SJCRH30 (cell line): ENCODE data around the gene S100PBP. TPM values are rescaled to one million over a fixed set of nuclear protein-coding genes. Genes with fewer than 3 reads are reported as not detected.

ENCODE experiments used
- DNase-seq, 2 experiments: peaks; one replicate each; pipeline ENCODE4 v3.0.0-alpha.2; 2015 to 2020
- H3K27ac ChIP-seq: fragments of 250-450 bp; sonication (Bioruptor Pico); 2 replicates; pipeline ENCODE4 v1.5.1; 2020; ENCODE audit warnings: mild to moderate bottlenecking, moderate library complexity
- H3K27me3 ChIP-seq: fragments of 250-450 bp; sonication (Bioruptor Pico); 2 replicates; pipeline ENCODE4 v1.5.1; 2020; ENCODE audit warnings: mild to moderate bottlenecking, moderate library complexity
- H3K36me3 ChIP-seq: fragments of 250-450 bp; sonication (Bioruptor Pico); 2 replicates; pipeline ENCODE4 v1.5.1; 2020; ENCODE audit warnings: mild to moderate bottlenecking, moderate library complexity
- H3K4me1 ChIP-seq: fragments of 250-450 bp; sonication (Bioruptor Pico); 2 replicates; pipeline ENCODE4 v1.5.1; 2020; ENCODE audit warnings: mild to moderate bottlenecking, moderate library complexity
- H3K4me3 ChIP-seq: fragments of 250-450 bp; sonication (Bioruptor Pico); 2 replicates; pipeline ENCODE4 v1.5.1; 2020; ENCODE audit warnings: mild to moderate bottlenecking, moderate library complexity
- H3K9me3 ChIP-seq: fragments of 250-450 bp; sonication (Bioruptor Pico); replicated peaks from 2 replicates; pipeline ENCODE4 v1.5.1; 2020; ENCODE audit warnings: mild to moderate bottlenecking, moderate library complexity
- total RNA-seq: library from RNA; depleted of rRNA; stranded (reverse); fragments of >200 nt; shearing (Covaris generic); gene quantifications from 2 replicates; pipeline ENCODE4 v1.2.3, GENCODE V29; 2014

Gene S100PBP
- total RNA-seq, 1 experiment from 2014 or later = 42.6 TPM

DNA sequence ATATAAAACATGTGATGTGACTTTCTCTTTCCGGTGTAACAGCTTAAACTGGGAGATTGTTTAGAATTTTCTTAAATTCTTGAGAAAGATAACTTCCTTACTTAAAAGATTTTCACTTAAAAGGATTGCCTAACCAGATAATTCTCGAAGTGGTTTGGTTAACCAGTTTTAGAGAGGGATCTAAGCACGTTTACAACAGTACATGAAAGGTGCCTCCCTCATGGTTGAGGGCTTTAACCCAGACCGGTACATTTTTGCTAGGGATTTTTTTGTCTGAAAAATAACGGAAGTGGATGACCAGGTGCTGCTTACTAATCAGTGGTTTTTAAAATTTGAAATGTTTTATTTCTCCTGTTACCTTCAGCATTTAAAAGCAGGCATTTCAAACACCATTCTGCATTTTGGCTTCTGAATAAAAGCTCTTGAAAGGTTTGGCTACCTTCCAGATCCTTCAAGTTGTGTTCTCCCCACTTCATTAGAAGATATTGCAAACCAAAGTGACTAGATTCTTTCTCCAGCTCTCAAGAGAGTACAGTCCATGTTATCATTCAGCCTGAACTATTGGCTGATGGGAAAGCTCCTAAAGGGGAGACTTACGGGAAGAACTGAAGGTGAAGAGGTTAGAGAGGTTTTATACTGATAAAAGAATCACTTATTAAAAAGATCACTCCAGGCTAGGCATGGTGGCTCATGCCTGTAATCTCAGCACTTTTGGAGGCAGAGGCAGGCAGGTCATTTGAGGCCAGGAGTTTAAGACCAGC, 12.8 kb downstream of the S100PBP start:
- Histone ChIP-seq H3K36me3 (peaks cover 71% of the 10 kb centered on the region), H3K9me3 (no peaks in the 10 kb centered on the region), H3K27ac (no peak overlapping the region), H3K4me3 (no peak overlapping the region), H3K27me3 (no peaks in the 10 kb centered on the region), H3K4me1 (no peaks in the 10 kb centered on the region)
- DNase-seq = no peak

DNA sequence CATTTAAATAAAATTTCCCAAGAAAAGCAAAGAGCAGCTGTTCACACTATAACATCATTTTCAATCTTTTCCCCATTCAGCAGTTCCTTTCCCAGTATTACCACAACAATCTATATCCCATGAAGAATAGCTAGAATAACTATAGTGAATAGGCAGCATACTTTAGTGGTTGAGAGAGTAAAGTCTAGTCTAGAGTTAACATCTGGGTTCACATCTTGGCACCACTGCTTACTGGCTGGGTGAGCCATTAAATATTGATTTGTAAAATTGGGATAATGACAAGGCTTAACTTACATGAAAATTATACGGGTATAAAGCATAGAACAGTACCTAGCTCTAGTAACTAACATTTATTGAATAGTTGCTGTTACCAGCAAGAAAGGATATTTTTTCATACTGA, 14.4 kb downstream of the S100PBP start:
- H3K27me3 ChIP-seq = no peaks in the 10 kb centered on the region

DNA sequence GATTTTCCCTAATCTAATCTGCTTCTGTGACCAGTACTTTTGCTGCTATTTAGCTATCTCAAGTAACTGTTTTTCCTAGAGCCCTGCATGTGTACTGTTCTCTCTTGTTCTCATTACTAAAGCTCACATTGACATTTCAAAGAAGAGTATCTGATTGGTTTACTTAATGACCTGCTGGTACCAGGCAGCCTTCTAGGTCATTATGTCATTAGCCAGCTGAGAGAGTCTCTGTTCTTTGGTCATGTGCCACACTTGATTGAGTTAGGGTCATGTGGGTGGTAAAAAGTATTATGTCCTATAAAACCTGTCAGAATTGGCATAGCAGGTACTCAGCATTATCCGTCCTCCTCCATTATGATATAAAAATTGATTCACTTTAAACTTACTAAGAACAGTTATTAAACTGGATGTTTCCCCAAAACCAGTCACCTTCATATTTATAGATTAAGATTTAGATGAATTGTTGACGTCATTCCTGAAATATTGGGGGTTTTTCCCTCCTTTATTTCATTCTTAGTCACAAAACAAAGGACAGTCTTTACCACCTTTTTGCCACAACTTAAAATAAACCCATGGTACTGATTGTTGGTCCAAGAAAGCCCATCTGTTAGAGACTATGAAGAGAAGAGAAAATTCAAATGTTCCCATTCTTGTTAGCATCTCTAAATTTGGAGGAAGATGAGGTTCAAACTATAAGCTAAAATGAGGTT, 31.1 kb downstream of the S100PBP start:
- no peak overlapping the region for H3K27ac ChIP-seq
- peaks cover 37% of the 10 kb centered on the region for H3K36me3 ChIP-seq
- no peak overlapping the region for H3K4me3 ChIP-seq
- no peak for DNase-seq
- H3K4me1 ChIP-seq = no peaks in the 10 kb centered on the region
- H3K9me3 ChIP-seq = no peaks in the 10 kb centered on the region; the same call in none of the 2 replicates
- no peaks in the 10 kb centered on the region for H3K27me3 ChIP-seq

More for the DNA sequence above, 14.4 kb downstream of the S100PBP start:
- no peaks in the 10 kb centered on the region for H3K4me1 ChIP-seq
- no peak for DNase-seq
- no peaks in the 10 kb centered on the region for H3K9me3 ChIP-seq
- no peak overlapping the region for H3K4me3 ChIP-seq
- H3K27ac ChIP-seq = no peak overlapping the region
- H3K36me3 ChIP-seq = peaks cover 65% of the 10 kb centered on the region

DNA sequence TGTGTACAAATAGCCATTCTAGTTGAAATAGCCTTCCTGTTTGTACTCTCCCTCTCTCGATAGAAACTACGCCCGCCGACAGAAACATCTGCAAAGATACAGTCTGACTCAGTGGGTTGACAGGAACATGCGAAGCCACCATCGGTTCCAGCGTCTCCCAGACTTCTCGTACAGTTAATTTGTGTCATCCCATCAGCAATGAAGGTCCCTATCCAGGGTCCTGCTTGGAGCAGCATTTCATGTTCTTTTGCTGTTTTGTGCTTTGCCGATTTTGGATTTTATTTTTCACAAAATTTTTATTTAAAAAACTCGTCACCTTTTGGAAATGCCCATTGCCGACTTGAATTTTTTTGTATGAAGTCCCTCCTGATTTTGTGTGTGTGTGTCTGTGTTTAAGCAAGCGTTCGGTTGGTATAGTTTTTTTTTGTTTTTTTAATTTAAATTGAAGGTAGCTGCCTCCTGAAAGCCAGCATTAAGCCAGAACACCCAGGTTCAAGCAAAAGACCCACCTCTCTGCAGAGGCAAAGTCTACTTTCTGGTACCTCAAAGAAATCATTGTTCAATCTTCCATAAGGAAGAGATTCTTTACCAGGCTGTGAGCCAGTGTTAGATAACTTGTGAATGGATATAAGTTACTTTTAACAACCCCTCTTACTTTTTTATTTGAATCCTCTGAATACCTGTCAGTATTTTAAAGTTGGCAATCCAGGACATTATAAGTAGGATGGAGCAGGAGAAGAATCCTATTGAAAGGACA, 38.6 kb downstream of the S100PBP start:
- no peaks in the 10 kb centered on the region for H3K9me3 ChIP-seq
- H3K27ac ChIP-seq = no peak overlapping the region
- peaks cover 7% of the 10 kb centered on the region for H3K4me1 ChIP-seq
- peaks cover 30% of the 10 kb centered on the region for H3K36me3 ChIP-seq
- H3K27me3 ChIP-seq = no peaks in the 10 kb centered on the region
- no peak overlapping the region for H3K4me3 ChIP-seq
- DNase-seq = no peak

DNA sequence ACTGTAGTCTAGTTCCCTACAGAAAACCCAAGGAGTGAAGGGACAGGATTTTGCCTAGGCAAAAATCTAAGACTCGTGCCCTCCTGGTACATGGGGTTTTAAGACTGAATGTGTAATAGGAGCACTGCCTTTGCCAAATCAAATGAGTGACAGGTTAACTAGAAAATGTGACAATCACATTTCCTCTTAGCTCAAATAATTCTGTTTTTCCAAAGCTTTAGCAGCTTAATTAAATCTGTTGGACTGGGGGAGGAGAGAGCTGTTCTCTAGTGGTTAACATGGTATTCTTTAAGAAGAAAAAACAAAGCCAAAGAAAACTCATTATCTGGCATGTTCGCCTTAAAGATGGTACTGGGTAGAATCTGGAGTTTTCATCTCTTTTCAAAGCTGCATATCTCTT, 40.7 kb downstream of the S100PBP start:
- Histone ChIP-seq H3K36me3 (peaks cover 45% of the 10 kb centered on the region), H3K4me1 (peaks cover 7% of the 10 kb centered on the region), H3K4me3 (no peak overlapping the region), H3K27me3 (no peaks in the 10 kb centered on the region), H3K27ac (no peak overlapping the region), H3K9me3 (no peaks in the 10 kb centered on the region)
- DNase-seq = no peak

DNA sequence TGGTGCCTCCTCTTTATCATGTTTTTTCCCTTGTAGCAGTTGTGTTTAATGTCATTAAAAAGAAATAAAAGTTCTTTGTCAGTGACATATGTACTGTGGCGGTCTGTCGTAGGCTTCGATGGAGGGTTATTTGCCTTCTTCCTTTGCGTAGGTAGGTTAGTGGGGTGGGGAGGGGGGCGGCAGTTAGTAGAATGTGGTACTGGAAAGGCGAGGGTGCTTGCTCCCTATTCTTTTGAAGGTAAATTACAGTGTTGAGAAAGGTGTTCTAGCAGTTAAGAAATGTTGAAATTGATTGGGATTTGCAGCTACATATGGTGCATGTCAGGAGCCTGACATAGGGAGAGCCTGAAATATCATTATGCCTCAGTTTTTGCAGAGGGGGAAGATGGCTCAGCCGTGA, 41.3 kb downstream of the S100PBP start:
- peaks cover 7% of the 10 kb centered on the region for H3K4me1 ChIP-seq
- no peaks in the 10 kb centered on the region for H3K9me3 ChIP-seq
- peaks cover 52% of the 10 kb centered on the region for H3K36me3 ChIP-seq
- H3K27me3 ChIP-seq = no peaks in the 10 kb centered on the region
- H3K4me3 ChIP-seq = no peak overlapping the region
- H3K27ac ChIP-seq = no peak overlapping the region
- no peak for DNase-seq

DNA sequence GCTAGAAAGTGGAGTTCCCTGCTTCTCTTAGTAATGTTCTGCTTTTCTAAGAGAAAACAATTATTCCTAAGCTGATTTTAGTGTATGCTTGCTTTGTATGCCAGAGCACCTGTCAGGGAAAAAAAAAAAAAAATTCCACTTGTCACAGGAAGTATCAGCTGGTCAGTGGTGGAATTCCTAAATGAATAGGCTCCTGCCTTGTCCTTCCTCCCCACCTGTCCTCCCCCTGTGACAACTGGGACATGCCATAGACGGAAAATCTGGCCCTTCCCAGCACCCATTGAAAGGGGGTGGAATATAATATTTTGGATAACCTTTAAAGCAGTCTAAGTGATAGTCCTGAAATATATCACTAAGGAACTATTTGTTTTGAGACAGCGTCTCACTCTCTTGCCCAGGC, 42.5 kb downstream of the S100PBP start:
- peaks cover 54% of the 10 kb centered on the region for H3K36me3 ChIP-seq
- peaks cover 7% of the 10 kb centered on the region for H3K4me1 ChIP-seq
- H3K9me3 ChIP-seq = no peaks in the 10 kb centered on the region
- H3K27me3 ChIP-seq = no peaks in the 10 kb centered on the region
- no peak overlapping the region for H3K27ac ChIP-seq
- peak; percentile 57 to 70 for DNase-seq
- H3K4me3 ChIP-seq = no peak overlapping the region

DNA sequence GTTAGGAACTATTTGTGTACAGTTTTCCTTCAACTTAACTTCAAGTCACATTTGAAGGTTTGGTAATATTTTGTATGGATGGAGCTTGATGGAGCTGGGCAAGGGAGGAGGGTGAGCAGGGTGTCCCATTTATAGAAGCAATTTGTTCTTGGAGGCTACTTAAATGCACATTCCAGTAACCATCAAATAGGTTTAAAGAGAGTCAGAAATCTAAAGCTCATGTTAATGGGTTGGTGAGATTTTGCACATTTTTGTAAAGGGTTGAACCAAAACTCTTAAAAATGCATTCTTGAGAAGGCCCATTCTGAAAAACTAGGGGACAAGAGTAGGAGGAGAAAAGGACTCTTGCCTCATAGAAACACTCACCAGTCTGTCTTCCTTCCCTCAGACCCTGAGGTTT, 43.1 kb downstream of the S100PBP start:
- H3K9me3 ChIP-seq = no peaks in the 10 kb centered on the region
- H3K27me3 ChIP-seq = no peaks in the 10 kb centered on the region
- no peak for DNase-seq
- no peak overlapping the region for H3K4me3 ChIP-seq
- H3K4me1 ChIP-seq = peaks cover 7% of the 10 kb centered on the region
- H3K27ac ChIP-seq = no peak overlapping the region
- H3K36me3 ChIP-seq = peaks cover 58% of the 10 kb centered on the region

DNA sequence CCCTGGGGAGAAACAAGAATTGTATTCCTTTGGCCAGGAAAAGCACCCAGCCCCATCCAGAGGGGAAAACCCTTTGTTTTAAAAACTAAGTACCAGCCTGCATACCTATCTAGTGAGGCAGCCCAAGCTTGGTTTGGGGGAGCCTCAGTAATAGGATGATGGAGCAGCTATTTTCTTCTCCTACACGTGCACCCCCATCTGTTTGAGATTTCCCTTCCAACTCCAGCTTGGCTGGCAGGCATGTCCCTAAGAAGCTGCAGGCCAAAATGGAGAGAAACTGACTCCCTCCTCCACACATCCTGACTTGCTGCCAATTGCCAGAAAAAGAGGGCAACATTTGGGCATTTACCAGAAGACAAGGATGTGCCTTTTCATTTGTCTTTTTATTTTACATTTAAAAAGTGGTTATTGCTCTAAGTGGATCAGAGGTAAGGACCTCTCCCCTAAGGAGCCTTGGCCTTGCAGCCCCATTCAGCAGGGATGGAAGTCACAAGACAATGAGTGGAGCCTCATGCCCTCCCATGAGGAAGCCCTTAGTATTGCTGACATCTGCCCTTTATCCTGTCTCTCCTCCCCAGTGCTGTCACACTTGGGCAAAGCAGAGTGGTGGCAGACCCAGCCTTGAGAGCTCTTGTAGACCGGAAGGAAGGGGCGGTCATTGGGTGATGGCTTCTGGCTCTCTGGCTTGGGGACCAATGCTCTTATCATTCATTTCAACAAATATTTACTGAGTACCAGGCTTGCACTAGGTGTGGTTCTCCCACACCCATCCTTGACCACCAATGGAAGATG, 44.6 kb downstream of the S100PBP start:
- no peak overlapping the region for H3K27ac ChIP-seq
- H3K27me3 ChIP-seq = no peaks in the 10 kb centered on the region
- H3K9me3 ChIP-seq = no peaks in the 10 kb centered on the region
- DNase-seq = no peak
- peaks cover 58% of the 10 kb centered on the region for H3K36me3 ChIP-seq
- H3K4me1 ChIP-seq = peaks cover 7% of the 10 kb centered on the region
- H3K4me3 ChIP-seq = no peak overlapping the region

DNA sequence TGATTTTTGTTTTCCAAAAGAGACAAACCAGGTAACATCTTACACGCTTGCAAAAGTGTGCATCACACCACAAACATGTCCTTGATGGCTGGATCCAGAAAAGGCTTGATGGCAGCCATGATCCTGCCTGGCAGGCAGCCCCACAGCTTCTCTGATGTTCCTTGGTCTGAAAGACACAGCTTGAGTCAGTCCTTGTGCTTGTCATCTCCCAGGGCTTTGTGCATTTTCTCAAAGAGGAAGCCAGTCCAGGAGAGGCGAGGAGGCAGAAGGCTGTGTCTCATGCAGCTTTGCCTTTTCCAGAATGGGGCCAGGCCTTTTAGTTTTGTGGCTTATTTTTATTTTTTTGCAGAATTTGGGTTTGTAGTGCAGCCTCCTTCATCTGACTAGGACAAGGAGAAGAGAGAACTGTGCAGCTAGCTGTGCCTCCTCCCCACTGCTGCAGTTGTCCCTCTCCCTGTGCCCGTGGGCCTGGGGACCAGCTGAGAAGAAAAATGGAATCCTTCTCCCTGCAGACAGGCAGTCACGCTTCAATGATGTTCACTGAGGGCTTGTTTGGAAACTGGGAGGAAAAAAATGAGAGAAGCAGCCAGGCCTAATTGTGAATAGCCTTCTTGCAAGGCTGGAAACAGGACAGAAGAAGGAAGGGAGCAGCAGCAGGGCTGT, 45.9 kb downstream of the S100PBP start:
- Histone ChIP-seq H3K4me3 (no peak overlapping the region), H3K4me1 (peaks cover 7% of the 10 kb centered on the region), H3K27ac (no peak overlapping the region), H3K9me3 (no peaks in the 10 kb centered on the region), H3K27me3 (no peaks in the 10 kb centered on the region), H3K36me3 (peaks cover 66% of the 10 kb centered on the region)
- DNase-seq = no peak

DNA sequence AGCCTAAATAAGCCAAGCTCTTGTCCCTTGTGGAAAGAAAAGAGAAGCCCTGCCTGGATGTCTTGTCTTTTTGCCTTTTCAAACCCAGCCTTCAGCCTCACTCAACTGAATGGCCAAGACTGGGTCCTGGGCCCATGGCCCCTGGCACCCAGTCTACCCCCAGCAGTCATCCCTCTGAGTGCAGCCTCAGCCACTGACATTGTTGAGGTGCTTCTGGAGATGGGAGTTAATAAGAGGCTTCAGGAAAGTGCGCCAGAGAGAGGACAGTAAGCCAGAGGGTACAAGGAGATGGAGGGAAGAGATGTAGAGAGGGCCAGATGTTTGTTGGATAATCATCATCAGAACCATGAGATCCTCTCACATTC, 46.4 kb downstream of the S100PBP start:
- Histone ChIP-seq H3K27me3 (no peaks in the 10 kb centered on the region), H3K4me3 (no peak overlapping the region), H3K9me3 (no peaks in the 10 kb centered on the region), H3K4me1 (peaks cover 7% of the 10 kb centered on the region), H3K27ac (no peak overlapping the region), H3K36me3 (peaks cover 68% of the 10 kb centered on the region)
- no peak for DNase-seq

DNA sequence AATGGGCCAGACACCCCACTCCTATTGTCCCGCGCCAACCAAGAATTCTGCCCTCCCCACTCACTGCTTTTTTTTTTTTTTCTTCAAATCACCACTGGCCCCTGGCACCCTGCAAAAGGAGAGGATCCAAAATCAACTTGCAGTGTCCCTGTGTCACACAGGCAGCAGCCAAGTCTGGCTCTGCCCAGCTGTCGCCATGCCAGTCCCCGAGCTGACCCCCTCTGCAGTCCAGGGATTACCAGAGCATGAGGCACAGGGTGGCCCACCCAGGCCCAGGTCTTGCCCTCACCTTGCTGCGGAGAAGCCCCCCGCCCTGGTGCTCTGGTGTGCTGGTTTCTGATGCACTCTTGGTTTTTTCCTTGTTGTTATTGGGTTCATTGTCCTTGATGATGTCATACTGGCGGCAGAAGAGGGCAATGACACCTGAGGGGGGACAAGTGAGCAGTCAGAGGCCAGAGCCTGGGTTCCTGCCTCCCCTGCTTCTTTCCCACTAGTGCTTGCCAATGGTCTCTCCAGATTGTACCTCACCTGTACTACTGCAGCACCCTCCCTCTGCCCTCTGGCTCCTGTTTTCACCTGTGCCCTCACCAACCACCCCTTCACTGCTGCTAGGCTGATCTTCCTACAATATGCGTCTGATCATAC, 47.0 kb downstream of the S100PBP start:
- H3K9me3 ChIP-seq = no peaks in the 10 kb centered on the region
- no peaks in the 10 kb centered on the region for H3K27me3 ChIP-seq
- no peak overlapping the region for H3K4me3 ChIP-seq
- DNase-seq = no peak
- peaks cover 10% of the 10 kb centered on the region for H3K4me1 ChIP-seq
- no peak overlapping the region for H3K27ac ChIP-seq
- H3K36me3 ChIP-seq = peaks cover 68% of the 10 kb centered on the region

DNA sequence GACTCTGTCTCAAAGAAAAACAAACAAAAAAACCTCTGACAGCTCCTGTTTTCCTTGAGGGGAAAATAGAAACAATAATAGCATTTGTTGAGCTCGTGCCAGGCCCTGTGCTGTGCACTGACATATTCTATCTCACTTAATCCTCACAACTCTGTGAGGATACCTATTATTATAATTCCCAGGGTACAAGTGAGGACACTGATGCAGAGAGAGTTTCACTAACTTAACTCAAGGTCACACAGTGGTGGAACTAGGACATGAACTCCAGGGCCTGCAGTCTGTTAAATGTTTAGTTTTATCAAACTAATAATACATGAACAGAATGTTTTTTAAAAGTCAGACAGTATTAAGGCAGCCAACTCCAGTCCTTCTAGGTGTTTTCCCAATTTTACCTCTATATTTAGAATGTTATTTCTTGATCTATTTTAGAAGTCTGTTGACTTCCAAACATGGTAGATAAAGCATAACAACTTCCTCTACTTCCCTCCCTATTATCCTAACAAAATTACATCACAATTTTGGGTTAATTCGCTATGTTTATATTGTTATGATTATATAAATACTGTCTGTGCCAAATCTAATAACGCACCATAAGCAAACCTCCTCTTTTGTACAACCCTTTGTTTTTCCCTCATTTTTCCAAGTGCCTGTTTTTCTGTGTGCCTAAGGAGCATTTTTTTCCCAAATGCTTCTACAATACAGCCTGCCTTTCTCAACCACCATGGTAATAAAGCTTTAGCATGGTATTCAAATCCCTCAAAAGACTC, 48.4 kb downstream of the S100PBP start:
- H3K36me3 ChIP-seq = peaks cover 63% of the 10 kb centered on the region
- DNase-seq = no peak
- H3K4me1 ChIP-seq = peaks cover 9% of the 10 kb centered on the region; the same call in 1 of the 2 replicates
- H3K4me3 ChIP-seq = no peak overlapping the region
- no peak overlapping the region for H3K27ac ChIP-seq
- H3K9me3 ChIP-seq = no peaks in the 10 kb centered on the region
- H3K27me3 ChIP-seq = no peaks in the 10 kb centered on the region
